ENCODE results near the gene STK35. TPM values are rescaled to one million over a fixed set of nuclear protein-coding genes. Genes with fewer than 3 reads are reported as not detected.

STK35 gene
- total and polyA plus RNA-seq, 9 of the 15 experiments (the other 6 are each of a cell fraction or from before 2014, with no cell fraction given): 1.0 to 11.0 (median 6.3) TPM

GRCh38 chr20:2179233-2179580 is 77.6 kb downstream of the STK35 start:
- H3K4me2 ChIP-seq (ENCODE audit: insufficient read depth, low read length): no peak overlapping the region
- no peak overlapping the region for H3K9ac ChIP-seq (ENCODE audit: insufficient read depth in 1 of 2, low read depth in 2 of 2, low read length in 2 of 2)
- CTCF ChIA-PET (ENCODE audit: low intra/inter-chr PET ratio): no interaction called here
- intact Hi-C loops (cut with micrococcal nuclease): no loop called here
- POLR2A ChIA-PET: no interaction called here
- no peak for DNase-seq (ENCODE audit: extremely low read depth in 1 of 4, low spot score in 3 of 4)
- under 1% methylated on average over 10 of the region's 11 CpGs for WGBS (ENCODE audit: insufficient coverage, low coverage, missing lambda C conversion rate)
- no peak overlapping the region for H2AFZ ChIP-seq (ENCODE audit: low read depth, low read length)
- no TSS peak for BruUV-seq (replicated peaks)
- no peak for FAIRE-seq
- no peaks in the 10 kb centered on the region for H4K20me1 ChIP-seq (replicated peaks; ENCODE audit: control insufficient read depth, insufficient read depth, low read length)
- H3K4me3 ChIP-seq: no peak overlapping the region
- ATAC-seq: no peak
- peaks cover 0 to 4% of the 10 kb centered on the region in 2 experiments; a peak in 1 of 5 replicates for H3K27me3 ChIP-seq (ENCODE audit: control insufficient read depth in 2 of 2, insufficient read depth in 2 of 2, low read length in 2 of 2)
- H3K36me3 ChIP-seq (ENCODE audit: control insufficient read depth, insufficient read depth, low read length): no peaks in the 10 kb centered on the region
- H3K9me1 ChIP-seq (ENCODE audit: control insufficient read depth, insufficient read depth, low read length): no peaks in the 10 kb centered on the region
- H3K79me2 ChIP-seq (ENCODE audit: control insufficient read depth, insufficient read depth, low read length): no peaks in the 10 kb centered on the region
- no peaks in the 10 kb centered on the region; a peak in 1 of 5 replicates for H3K4me1 ChIP-seq (replicated peaks in 1 of 2; ENCODE audit: control insufficient read depth in 2 of 2, insufficient read depth in 2 of 2, low read length in 2 of 2)
- H3K27ac ChIP-seq (ENCODE audit: extremely low read depth, low read depth, low read length): no peak overlapping the region
- TF ChIP-seq SRSF1 (IDR thresholded peaks at IDR 0.05; ENCODE audit: low read depth, low read length): no peak
- peak; percentile 55 to 64 for TF ChIP-seq NRF1 (conservative IDR thresholded peaks at IDR 0.05 in 1 of 2, IDR thresholded peaks at IDR 0.05 in 1 of 2)
- H3K9me3 ChIP-seq (replicated peaks; ENCODE audit: control insufficient read depth, insufficient read depth, low read depth, low read length): no peaks in the 10 kb centered on the region
- in situ Hi-C loops (cut with MboI): no loop called here

- no peak overlapping the region for H3K4me2 ChIP-seq (ENCODE audit: insufficient read depth, low read length)
- no peak overlapping the region for H3K27ac ChIP-seq (ENCODE audit: extremely low read depth, low read depth, low read length)
- DNase-seq (ENCODE audit: extremely low read depth in 1 of 4, low spot score in 3 of 4): no peak
- H3K4me1 ChIP-seq (replicated peaks in 1 of 2; ENCODE audit: control insufficient read depth in 2 of 2, insufficient read depth in 2 of 2, low read length in 2 of 2): no peaks in the 10 kb centered on the region; a peak in 1 of 5 replicates
- no peaks in the 10 kb centered on the region for H3K79me2 ChIP-seq (ENCODE audit: control insufficient read depth, insufficient read depth, low read length)
- 0% methylated on average over 2 of the region's 2 CpGs for WGBS (ENCODE audit: insufficient coverage, low coverage, missing lambda C conversion rate)
- ChIA-PET POLR2A (interaction anchor here (0.8 kb wide), 1 partner anchor 228 kb away, joined by 3 read pairs; no protein-coding TSS in a partner anchor), CTCF (ENCODE audit: low intra/inter-chr PET ratio) (no interaction called here)
- no peaks in the 10 kb centered on the region for H3K36me3 ChIP-seq (ENCODE audit: control insufficient read depth, insufficient read depth, low read length)
- ATAC-seq: no peak
- no peaks in the 10 kb centered on the region for H3K9me1 ChIP-seq (ENCODE audit: control insufficient read depth, insufficient read depth, low read length)
- no peaks in the 10 kb centered on the region for H3K9me3 ChIP-seq (replicated peaks; ENCODE audit: control insufficient read depth, insufficient read depth, low read depth, low read length)
- intact Hi-C loops (cut with micrococcal nuclease) (no loop called here), in situ Hi-C loops (cut with MboI) (no loop called here)
- no peak overlapping the region for H2AFZ ChIP-seq (ENCODE audit: low read depth, low read length)
- TF ChIP-seq MAFG (tag; conservative IDR thresholded peaks at IDR 0.05) (no peak), GATAD2A (IDR thresholded peaks at IDR 0.05) (no peak), JUNB (CRISPR knock-in tag; conservative IDR thresholded peaks at IDR 0.05) (no peak), KLF6 (CRISPR knock-in tag; IDR thresholded peaks at IDR 0.05; ENCODE audit: borderline replicate concordance) (no peak)
- no peak for FAIRE-seq
- BruUV-seq (replicated peaks): no TSS peak
- peaks cover 0 to 4% of the 10 kb centered on the region in 2 experiments; a peak in 1 of 5 replicates for H3K27me3 ChIP-seq (ENCODE audit: control insufficient read depth in 2 of 2, insufficient read depth in 2 of 2, low read length in 2 of 2)
- no peak overlapping the region for H3K9ac ChIP-seq (ENCODE audit: insufficient read depth in 1 of 2, low read depth in 2 of 2, low read length in 2 of 2)
- no peaks in the 10 kb centered on the region for H4K20me1 ChIP-seq (replicated peaks; ENCODE audit: control insufficient read depth, insufficient read depth, low read length)
- no peak overlapping the region for H3K4me3 ChIP-seq
Observed at GRCh38 chr20:2179949-2180348, 78.3 kb downstream of the STK35 start.
